Breast epithelium (tissue), 4 donors: Measurements from ENCODE around the gene NDC1. TPM values are rescaled to one million over a fixed set of nuclear protein-coding genes. Genes with fewer than 3 reads are reported as not detected.
"Not testable (repeated sequence)": the region's sequence is repeated elsewhere in the genome, so short reads cannot be mapped to it uniquely, and the experiment has no call there.

ENCODE experiments used
- DNase-seq, 2 donors: peaks; one replicate each; pipeline ENCODE4 v3.0.0-alpha.2; 2019; ENCODE audit warnings: low spot score in 2 of 2
- H3K27ac ChIP-seq, 2 donors: fragments of 200-600 bp; sonication (generic) in 1 of 2; one replicate each; pipeline ENCODE4 v1.5.1; 2016 to 2019; ENCODE audit warnings: mild to moderate bottlenecking in 1 of 2
- H3K27me3 ChIP-seq, 2 donors: fragments of 200-600 bp; sonication (generic) in 1 of 2; one replicate each; pipeline versions ENCODE4 v1.5.1 to v1.6.0; 2017 to 2019; ENCODE audit warnings: control low read depth in 1 of 2, mild to moderate bottlenecking in 1 of 2
- H3K36me3 ChIP-seq: fragments of 200-600 bp; one replicate; pipeline ENCODE4 v1.5.1; 2019
- H3K4me1 ChIP-seq, 2 donors: fragments of 200-600 bp; sonication (generic); one replicate each; pipeline ENCODE4 v1.5.1; 2016 to 2019; ENCODE audit warnings: control low read depth in 1 of 2
- H3K4me3 ChIP-seq, 3 donors: fragments of 200-600 bp; sonication (generic); 1 replicate in 2 of 3; 2 replicates in 1 of 3; pipeline ENCODE4 v1.5.1; 2016 to 2019; ENCODE audit warnings: mild to moderate bottlenecking in 3 of 3, moderate library complexity in 2 of 3
- H3K9me3 ChIP-seq, 2 donors: fragments of 200-600 bp; sonication (generic) in 1 of 2; one replicate each; pipeline ENCODE4 v1.5.1; 2016 to 2019; ENCODE audit warnings: control low read depth in 1 of 2
- POLR2A ChIP-seq: fragments of 450-650 bp; IDR thresholded peaks from one replicate; pipeline ENCODE4 v1.6.1; 2016; ENCODE audit warnings: antibody characterized with exemption, mild to moderate bottlenecking, moderate library complexity
- POLR2AphosphoS5 ChIP-seq, 3 donors: sonication (generic); formaldehyde crosslinking; IDR thresholded peaks; one replicate each; pipeline ENCODE4 v1.6.1; 2017; ENCODE audit warnings: antibody characterized with exemption in 3 of 3
- intact Hi-C: fragments of 100-400 bp; cut with DNase I; formaldehyde crosslinking; loops from one replicate; pipeline ENCODE4 v1.15.1; 2023; ENCODE audit warnings: low total_unique reads
- total RNA-seq, 3 donors: library from RNA; depleted of rRNA; stranded (reverse); fragments of >200 nt; gene quantifications; one replicate each; pipeline ENCODE4 v1.1.0, GENCODE V29; 2016
- TF ChIP-seq, protein P1 (sequence below), 3 donors: fragments of 450-650 bp; IDR thresholded peaks; one replicate each; pipeline ENCODE4 v1.5.1; 2016 to 2017; ENCODE audit warnings: antibody characterized with exemption in 3 of 3, mild to moderate bottlenecking in 3 of 3, moderate library complexity in 3 of 3

Gene NDC1
- total RNA-seq, 3 donors from 2014 or later: 10.9 to 18.4 (median 12.8) TPM

DNA sequence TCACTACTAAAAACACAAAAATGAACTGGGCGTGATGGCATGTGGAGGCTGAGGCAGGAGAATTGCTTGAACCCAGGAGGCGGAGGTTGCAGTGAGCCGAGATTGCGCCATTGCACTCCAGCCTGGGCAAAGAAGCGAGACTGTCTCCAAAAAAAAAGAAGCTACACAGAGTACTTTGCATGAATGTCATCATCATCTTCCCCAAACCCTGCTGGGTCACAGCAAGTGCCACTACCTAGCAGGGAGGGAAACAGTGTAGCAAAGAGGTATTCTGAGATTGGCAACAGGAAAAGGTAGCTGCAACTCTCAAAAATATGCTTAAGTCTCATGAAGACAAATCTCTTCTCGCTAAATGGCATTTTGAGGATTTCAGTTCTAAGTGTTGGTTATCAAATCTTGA lies 12.8 kb downstream of the NDC1 start:
- no peaks in the 10 kb centered on the region for H3K4me1 ChIP-seq
- no peaks in the 10 kb centered on the region for H3K27me3 ChIP-seq
- no peak for DNase-seq
- H3K9me3 ChIP-seq: no peaks in the 10 kb centered on the region
- intact Hi-C loops: no loop called here
- H3K27ac ChIP-seq: no peak overlapping the region
- TF ChIP-seq, protein P1, sequence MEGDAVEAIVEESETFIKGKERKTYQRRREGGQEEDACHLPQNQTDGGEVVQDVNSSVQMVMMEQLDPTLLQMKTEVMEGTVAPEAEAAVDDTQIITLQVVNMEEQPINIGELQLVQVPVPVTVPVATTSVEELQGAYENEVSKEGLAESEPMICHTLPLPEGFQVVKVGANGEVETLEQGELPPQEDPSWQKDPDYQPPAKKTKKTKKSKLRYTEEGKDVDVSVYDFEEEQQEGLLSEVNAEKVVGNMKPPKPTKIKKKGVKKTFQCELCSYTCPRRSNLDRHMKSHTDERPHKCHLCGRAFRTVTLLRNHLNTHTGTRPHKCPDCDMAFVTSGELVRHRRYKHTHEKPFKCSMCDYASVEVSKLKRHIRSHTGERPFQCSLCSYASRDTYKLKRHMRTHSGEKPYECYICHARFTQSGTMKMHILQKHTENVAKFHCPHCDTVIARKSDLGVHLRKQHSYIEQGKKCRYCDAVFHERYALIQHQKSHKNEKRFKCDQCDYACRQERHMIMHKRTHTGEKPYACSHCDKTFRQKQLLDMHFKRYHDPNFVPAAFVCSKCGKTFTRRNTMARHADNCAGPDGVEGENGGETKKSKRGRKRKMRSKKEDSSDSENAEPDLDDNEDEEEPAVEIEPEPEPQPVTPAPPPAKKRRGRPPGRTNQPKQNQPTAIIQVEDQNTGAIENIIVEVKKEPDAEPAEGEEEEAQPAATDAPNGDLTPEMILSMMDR (IDR thresholded peaks at IDR 0.05): no peak
- TF ChIP-seq POLR2AphosphoS5 (IDR thresholded peaks at IDR 0.05) (no peak), POLR2A (no peak)
- H3K36me3 ChIP-seq: no peaks in the 10 kb centered on the region
- no peak overlapping the region for H3K4me3 ChIP-seq

- DNase-seq: no peak
- Histone ChIP-seq H3K4me1 (no peaks in the 10 kb centered on the region), H3K27ac (no peak overlapping the region), H3K9me3 (no peaks in the 10 kb centered on the region), H3K27me3 (no peaks in the 10 kb centered on the region), H3K4me3 (no peak overlapping the region), H3K36me3 (no peaks in the 10 kb centered on the region)
- intact Hi-C loops: no loop called here
- no peak for TF ChIP-seq POLR2A
- TF ChIP-seq POLR2AphosphoS5 (IDR thresholded peaks at IDR 0.05): no peak
- TF ChIP-seq, protein P1 (IDR thresholded peaks at IDR 0.05): no peak
Measured at GRCh38 chr1:53822931-53823330, 15.2 kb downstream of the NDC1 start.

- H3K27ac ChIP-seq: no peak overlapping the region
- intact Hi-C loops: no loop called here
- TF ChIP-seq POLR2A: no peak
- TF ChIP-seq POLR2AphosphoS5 (IDR thresholded peaks at IDR 0.05): no peak
- TF ChIP-seq, protein P1 (IDR thresholded peaks at IDR 0.05): no peak
- H3K27me3 ChIP-seq: no peaks in the 10 kb centered on the region
- H3K4me3 ChIP-seq: no peak overlapping the region
- DNase-seq: no peak
- H3K4me1 ChIP-seq: no peaks in the 10 kb centered on the region
- no peaks in the 10 kb centered on the region for H3K36me3 ChIP-seq
- H3K9me3 ChIP-seq: no peaks in the 10 kb centered on the region
Measured at GRCh38 chr1:53821380-53821779, 16.7 kb downstream of the NDC1 start.

GRCh38 chr1:53819387-53819786 lies 18.7 kb downstream of the NDC1 start:
- DNase-seq: no peak
- no peaks in the 10 kb centered on the region for H3K9me3 ChIP-seq
- intact Hi-C loops: no loop called here
- no peak overlapping the region for H3K4me3 ChIP-seq
- no peaks in the 10 kb centered on the region for H3K4me1 ChIP-seq
- H3K27ac ChIP-seq: no peak overlapping the region
- TF ChIP-seq POLR2AphosphoS5 (IDR thresholded peaks at IDR 0.05) (no peak), POLR2A (no peak)
- TF ChIP-seq, protein P1 (IDR thresholded peaks at IDR 0.05): no peak
- no peaks in the 10 kb centered on the region for H3K27me3 ChIP-seq
- no peaks in the 10 kb centered on the region for H3K36me3 ChIP-seq

DNA sequence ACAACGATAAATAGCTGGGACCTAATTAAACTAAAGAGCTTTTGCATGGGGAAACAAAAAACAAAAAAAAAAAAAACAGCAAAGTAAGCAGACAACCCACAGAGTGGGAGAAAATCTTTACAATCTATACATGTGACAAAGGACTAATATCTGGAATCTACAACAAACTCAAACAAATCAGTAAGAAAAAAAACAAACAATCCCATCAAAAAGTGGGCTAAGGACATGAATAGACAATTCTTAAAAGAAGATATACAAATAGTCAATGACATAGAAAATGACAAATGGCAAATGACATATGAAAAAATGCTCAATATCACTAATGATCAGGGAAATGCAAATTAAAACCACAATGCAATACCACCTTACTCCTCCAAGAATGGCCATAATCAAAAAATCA lies 21.5 kb downstream of the NDC1 start:
- H3K27me3 ChIP-seq, H3K9me3 ChIP-seq, DNase-seq, H3K36me3 ChIP-seq, H3K4me3 ChIP-seq, intact Hi-C loops, H3K27ac ChIP-seq, H3K4me1 ChIP-seq: not testable (repeated sequence)

- intact Hi-C loops, H3K4me3 ChIP-seq, DNase-seq, H3K36me3 ChIP-seq, H3K27me3 ChIP-seq, H3K9me3 ChIP-seq, H3K27ac ChIP-seq, H3K4me1 ChIP-seq: not testable (repeated sequence)
Measured at GRCh38 chr1:53815484-53815883, 22.6 kb downstream of the NDC1 start.
